K562 (cell line): ENCODE data around the gene HPCAL1. TPM values are rescaled to one million over a fixed set of nuclear protein-coding genes. Genes with fewer than 3 reads are reported as not detected.

Experiments used
- ATAC-seq: fragments of 200-7000 bp; cut with Tn5 transposase; 3 replicates; pipeline ENCODE4 v1.9.1; 2020; ENCODE audit warnings: moderate library complexity
- BruUV-seq: library from RNA; stranded (reverse); fragments of 400-500 nt; replicated peaks from 2 replicates; lab custom pipeline; 2021; lab: Mats Ljungman, UMichigan
- CTCF ChIA-PET: fragments of 300-600 bp; formaldehyde crosslinking; extraction: SDS; loops from one replicate; lab custom pipeline; 2021; ENCODE audit warnings: low intra/inter-chr PET ratio; lab: Yijun Ruan, JAX
- POLR2A ChIA-PET: fragments of 300-600, 350-650 bp; sonication (Branson Sonifier 250); formaldehyde crosslinking; extraction: SDS; loops from one replicate; lab custom pipeline; 2021; ENCODE audit warnings: antibody characterized with exemption, inconsistent platforms; lab: Yijun Ruan, JAX
- DNase-seq, 4 experiments: peaks; one replicate each; pipeline versions ENCODE4 v3.0.0 to v3.0.0-alpha.2; 2011 to 2018; ENCODE audit warnings: low spot score in 3 of 4, mixed read lengths in 3 of 4; ENCODE audit errors: extremely low read depth in 1 of 4
- FAIRE-seq: peaks from 2 replicates; lab custom pipeline; 2011; peaks lifted over from hg19 to GRCh38; lab: Jason Lieb, UNC
- H2AFZ ChIP-seq: 2 replicates; pipeline ENCODE4 v1.6.0; 2011; ENCODE audit warnings: low read depth, low read length, control low read depth, inconsistent platforms
- H3K27ac ChIP-seq: fragments of 200-600 bp; 3 replicates; pipeline ENCODE4 v1.8.0; 2011; ENCODE audit warnings: low read depth, mild to moderate bottlenecking, control low read depth, inconsistent platforms, low read length, moderate library complexity, mixed read lengths; ENCODE audit errors: extremely low read depth
- H3K27me3 ChIP-seq, 2 experiments: fragments of 300-600 bp in 1 of 2; 2 replicates in 1 of 2; 3 replicates in 1 of 2; pipeline versions ENCODE4 v1.6.0 to v1.8.0; 2011; ENCODE audit warnings: inconsistent platforms in 2 of 2, low read length in 2 of 2, mild to moderate bottlenecking in 1 of 2, mixed read lengths in 1 of 2, moderate library complexity in 1 of 2; ENCODE audit not compliant: control insufficient read depth in 2 of 2, insufficient read depth in 2 of 2
- H3K36me3 ChIP-seq: fragments of 300-600 bp; 3 replicates; pipeline ENCODE4 v1.8.0; 2011; ENCODE audit warnings: mild to moderate bottlenecking, low read length, inconsistent platforms; ENCODE audit not compliant: control insufficient read depth, insufficient read depth
- H3K4me1 ChIP-seq, 2 experiments: fragments of 200-600 bp in 1 of 2; replicated peaks in 1 of 2; 2 replicates in 1 of 2; 3 replicates in 1 of 2; pipeline versions ENCODE4 v1.5.1 to v1.8.0; 2011; ENCODE audit warnings: inconsistent platforms in 2 of 2, low read length in 2 of 2, mild to moderate bottlenecking in 1 of 2, mixed read lengths in 1 of 2, moderate library complexity in 1 of 2; ENCODE audit not compliant: control insufficient read depth in 2 of 2, insufficient read depth in 2 of 2
- H3K4me2 ChIP-seq: 2 replicates; pipeline ENCODE4 v1.6.1; 2011; ENCODE audit warnings: low read length, control low read depth, inconsistent platforms, mixed read lengths; ENCODE audit not compliant: insufficient read depth
- H3K4me3 ChIP-seq: fragments of 200-600 bp; sonication (generic), shearing (Covaris generic); 2 replicates; pipeline ENCODE4 v1.5.1; 2016; ENCODE audit warnings: control low read depth, inconsistent platforms
- H3K79me2 ChIP-seq: fragments of 200-600 bp; 3 replicates; pipeline ENCODE4 v1.8.0; 2011; ENCODE audit warnings: low read length, inconsistent platforms; ENCODE audit not compliant: control insufficient read depth, insufficient read depth
- H3K9ac ChIP-seq, 2 experiments: 2 replicates each; pipeline versions ENCODE4 v1.6.0 to v1.6.1; 2011; ENCODE audit warnings: low read depth in 2 of 2, low read length in 2 of 2, control low read depth in 1 of 2, inconsistent platforms in 1 of 2, mild to moderate bottlenecking in 1 of 2, mixed read lengths in 1 of 2; ENCODE audit not compliant: insufficient read depth in 1 of 2
- H3K9me1 ChIP-seq: one replicate; pipeline ENCODE4 v1.6.0; 2011; ENCODE audit warnings: inconsistent platforms, mild to moderate bottlenecking, low read length, moderate library complexity; ENCODE audit not compliant: control insufficient read depth, insufficient read depth
- H3K9me3 ChIP-seq: replicated peaks from 2 replicates; pipeline ENCODE4 v1.5.1; 2011; ENCODE audit warnings: low read depth, low read length, inconsistent platforms; ENCODE audit not compliant: control insufficient read depth, insufficient read depth
- H4K20me1 ChIP-seq: replicated peaks from 2 replicates; pipeline ENCODE4 v1.6.1; 2011; ENCODE audit warnings: low read length, inconsistent platforms, mixed read lengths; ENCODE audit not compliant: control insufficient read depth, insufficient read depth
- KDM4B ChIP-seq, 2 experiments: fragments of 450-650 bp in 1 of 2; sonication (generic) in 1 of 2; IDR thresholded peaks; 2 replicates each; pipeline ENCODE4 v1.6.1; 2016 to 2017; ENCODE audit warnings: borderline replicate concordance in 2 of 2, antibody characterized with exemption in 1 of 2, low read depth in 1 of 2, mild to moderate bottlenecking in 1 of 2
- NONO ChIP-seq, 2 experiments: fragments of 200-400 bp in 1 of 2; fragments of 450-650 bp in 1 of 2; formaldehyde crosslinking in 1 of 2; IDR thresholded peaks; 2 replicates each; pipeline ENCODE4 v1.6.1; 2017; ENCODE audit warnings: low read depth in 2 of 2, mild to moderate bottlenecking in 2 of 2, moderate library complexity in 2 of 2, low read length in 1 of 2
- SPI1 ChIP-seq: IDR thresholded peaks from 2 replicates; pipeline ENCODE4 v1.6.1; 2011; ENCODE audit warnings: low read depth, low read length, control low read depth, borderline replicate concordance
- THRA ChIP-seq: fragments of 450-650 bp; IDR thresholded peaks from 2 replicates; pipeline ENCODE4 v1.6.1; 2017; ENCODE audit warnings: mild to moderate bottlenecking, moderate library complexity
- ZNF184 ChIP-seq: sonication (generic); formaldehyde crosslinking; IDR thresholded peaks from 2 replicates; pipeline ENCODE4 v1.5.0; 2020; ENCODE audit warnings: missing genetic modification reagents
- ZNF561 ChIP-seq: fragments of 450-650 bp; formaldehyde crosslinking; conservative IDR thresholded peaks from 2 replicates; pipeline ENCODE4 v1.4.0; 2020; ENCODE audit warnings: mild to moderate bottlenecking, moderate library complexity
- WGBS: fragments of 100-300 bp; shearing (Covaris generic); methylation state at CpG from one replicate; pipeline ENCODE4 v1.1.6; 2016; ENCODE audit warnings: low coverage, mixed read lengths; ENCODE audit not compliant: insufficient coverage; ENCODE audit errors: missing lambda C conversion rate; 5-methylcytosine and 5-hydroxymethylcytosine counted together
- in situ Hi-C: fragments of 300-500 bp; cut with MboI; formaldehyde crosslinking; loops from 4 replicates; pipeline ENCODE4 v1.15.0; 2018; ENCODE audit warnings: inconsistent platforms, mixed read lengths
- intact Hi-C: fragments of 100-400 bp; cut with micrococcal nuclease; formaldehyde crosslinking; loops from 2 replicates; pipeline ENCODE4 v1.14.2; 2022
- polyA plus RNA-seq, 8 experiments: library from polyadenylated mRNA; depleted of rRNA in 4 of 8; stranded (reverse) in 5 of 8; unstranded in 3 of 8; fragments of >200 nt; fragmentation: Nextera tagmentation in 2 of 8; fragmentation: Illumina TruSeq in 1 of 8; extraction: Ambion mirVana in 2 of 8; extraction: Trizol in 1 of 8; gene quantifications; 2 replicates each; pipeline versions ENCODE4 v1.2.1 to v1.2.3, GENCODE V29; 2011 to 2014; ENCODE audit warnings: inconsistent platforms in 1 of 8, missing spikeins in 1 of 8
- total RNA-seq, 7 experiments: library from RNA; depleted of rRNA in 6 of 7; stranded (reverse); fragments of >200 nt in 6 of 7; fragmentation: Illumina TruSeq in 2 of 7; extraction: Trizol in 2 of 7; gene quantifications; 2 replicates each; pipeline versions ENCODE4 v1.2.1 to v1.2.3, GENCODE V29; 2011 to 2021; ENCODE audit warnings: low replicate concordance in 1 of 7
- TF ChIP-seq, protein P1 (sequence below): fragments of 250-450 bp; sonication (Bioruptor Pico); IDR thresholded peaks from 2 replicates; pipeline ENCODE4 v1.8.0; 2021; ENCODE audit warnings: moderate library complexity, mild to moderate bottlenecking, inconsistent platforms

Gene HPCAL1
- total and polyA plus RNA-seq, 9 of the 15 experiments (the other 6 are each of a cell fraction or from before 2014, with no cell fraction given), result 2.7 to 65.5 (median 23.9) TPM

DNA sequence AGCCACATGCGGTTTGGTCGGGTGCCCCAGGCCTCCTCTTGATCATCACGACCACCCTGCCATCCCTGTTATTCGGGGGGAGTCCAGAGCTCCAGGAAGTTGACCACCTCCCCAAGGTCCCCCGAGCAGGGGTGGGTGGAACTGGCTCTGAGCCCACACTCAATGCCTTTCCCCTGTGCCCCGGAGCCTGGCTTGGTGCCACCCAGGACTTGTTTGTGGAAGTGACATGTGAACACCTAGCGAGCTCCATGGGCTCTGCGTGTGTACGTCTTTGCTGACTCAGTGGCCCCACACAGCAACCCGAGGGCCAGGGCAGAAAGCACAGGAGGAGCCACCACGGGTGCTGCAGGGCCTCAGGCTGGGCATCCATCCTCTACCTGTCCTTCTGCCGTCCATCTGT is 112.9 kb downstream of the HPCAL1 start:
- POLR2A ChIA-PET, result interaction anchor here (1.0 kb wide), 1 partner anchor 9 kb away, joined by 3 read pairs; no protein-coding TSS in a partner anchor
- no peak for FAIRE-seq
- no peak for DNase-seq
- in situ Hi-C loops, result loop anchor here (5.0 to 25.0 kb wide), 3 partner anchors 153 to 348 kb away; no protein-coding TSS in a partner anchor
- no peak for ATAC-seq
- H3K4me3 ChIP-seq, result no peak overlapping the region
- 0 out of 2 replicates have a peak, but pooled peaks cover 4% of the 10 kb centered on the region for H4K20me1 ChIP-seq
- no peaks in the 10 kb centered on the region for H3K9me1 ChIP-seq
- BruUV-seq, result no TSS peak
- H3K4me1 ChIP-seq, result peaks cover 0 to 18% of the 10 kb centered on the region in 2 experiments; a peak in 1 of 5 replicates
- H3K79me2 ChIP-seq, result no peaks in the 10 kb centered on the region
- 0 out of 2 replicates have a peak, but pooled peaks cover 8% of the 10 kb centered on the region for H3K9me3 ChIP-seq
- H2AFZ ChIP-seq, result no peak overlapping the region
- TF ChIP-seq KDM4B (IDR thresholded peaks at IDR 0.05; ENCODE audit: borderline replicate concordance in 2 of 2, low read depth in 1 of 2) (no peak), THRA (no peak), NONO (IDR thresholded peaks at IDR 0.05; ENCODE audit: low read depth in 2 of 2, low read length in 1 of 2) (no peak), ZNF184 (CRISPR knock-in tag) (no peak), SPI1 (no peak), ZNF561 (CRISPR knock-in tag) (no peak)
- TF ChIP-seq, protein P1, sequence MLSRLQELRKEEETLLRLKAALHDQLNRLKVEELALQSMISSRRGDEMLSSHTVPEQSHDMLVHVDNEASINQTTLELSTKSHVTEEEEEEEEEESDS (CRISPR knock-in tag), result no peak
- no peak overlapping the region for H3K4me2 ChIP-seq
- H3K36me3 ChIP-seq, result peaks cover 17% of the 10 kb centered on the region; the same call in 2 of the 3 replicates
- 71% methylated on average over 10 of the region's 12 CpGs for WGBS
- CTCF ChIA-PET, result no interaction called here
- H3K27ac ChIP-seq, result no peak overlapping the region
- H3K9ac ChIP-seq, result peak overlapping the region in 1 of 2 experiments; percentile 75; a peak in 2 of 4 replicates
- no peaks in the 10 kb centered on the region for H3K27me3 ChIP-seq
- intact Hi-C loops, result no loop called here
